GM12873 (cell line): ENCODE results near the gene PRKCG.

Source experiments
- CTCF ChIP-seq: IDR thresholded peaks from 2 replicates; pipeline ENCODE4 v1.5.1; 2012; ENCODE audit warnings: low read depth, mild to moderate bottlenecking, moderate library complexity, low read length, control low read depth; ENCODE audit not compliant: insufficient read depth; ENCODE audit errors: missing control alignments

Gene PRKCG

GRCh38 chr19:53915000-53915399, 33.0 kb downstream of the PRKCG start:
- no peak for TF ChIP-seq CTCF

GRCh38 chr19:53916004-53916403, 34.0 kb downstream of the PRKCG start:
- TF ChIP-seq CTCF, result no peak

DNA sequence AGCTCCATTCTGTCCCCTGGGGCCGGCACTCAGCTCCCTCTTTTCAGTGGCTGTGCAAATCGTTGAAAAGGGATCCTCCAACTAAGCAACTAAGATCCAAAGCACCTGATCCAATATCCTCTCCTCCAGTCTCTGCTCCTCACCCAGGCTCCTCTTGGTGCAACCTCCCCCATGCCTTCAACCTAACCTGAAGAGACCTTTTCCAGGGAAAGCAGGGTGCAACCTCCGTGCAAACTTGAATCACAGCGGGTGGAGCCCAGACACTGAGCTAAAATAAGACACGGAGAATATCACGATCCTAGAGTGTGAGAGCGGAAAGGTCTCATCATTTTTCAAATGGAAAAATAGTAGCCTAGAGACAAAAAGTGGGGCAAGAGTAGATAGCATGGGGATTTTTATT, 35.4 kb downstream of the PRKCG start:
- no peak for TF ChIP-seq CTCF

DNA sequence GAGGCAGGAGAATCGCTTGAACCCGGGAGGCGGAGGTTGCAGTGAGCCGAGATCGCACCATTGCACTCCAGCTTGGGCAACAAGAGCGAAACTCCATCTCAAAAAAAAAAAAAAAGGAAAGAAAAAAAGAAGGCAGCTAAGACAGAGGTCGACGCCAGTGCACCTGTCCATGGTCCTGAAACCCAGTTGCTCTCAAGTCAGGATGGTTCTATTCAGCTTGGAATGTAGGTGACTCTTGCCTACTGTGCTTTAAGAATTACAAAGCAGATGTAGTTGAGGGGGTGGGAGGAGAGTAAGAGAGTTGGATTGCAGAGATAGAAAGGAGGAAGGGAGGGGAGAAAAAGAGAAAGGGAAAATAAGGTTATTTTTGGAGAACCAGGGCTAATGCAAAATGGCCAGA, 45.7 kb downstream of the PRKCG start:
- TF ChIP-seq CTCF, result no peak

GRCh38 chr19:53936029-53936428, 54.0 kb downstream of the PRKCG start:
- TF ChIP-seq CTCF, result no peak

- no peak for TF ChIP-seq CTCF
Measured at GRCh38 chr19:53942001-53942786, 60.2 kb downstream of the PRKCG start.

- TF ChIP-seq CTCF, result no peak
Measured at GRCh38 chr19:53944416-53944815, 62.4 kb downstream of the PRKCG start.
